Measurements from ENCODE around the gene MYOM3.

- TF ChIP-seq, protein P1, sequence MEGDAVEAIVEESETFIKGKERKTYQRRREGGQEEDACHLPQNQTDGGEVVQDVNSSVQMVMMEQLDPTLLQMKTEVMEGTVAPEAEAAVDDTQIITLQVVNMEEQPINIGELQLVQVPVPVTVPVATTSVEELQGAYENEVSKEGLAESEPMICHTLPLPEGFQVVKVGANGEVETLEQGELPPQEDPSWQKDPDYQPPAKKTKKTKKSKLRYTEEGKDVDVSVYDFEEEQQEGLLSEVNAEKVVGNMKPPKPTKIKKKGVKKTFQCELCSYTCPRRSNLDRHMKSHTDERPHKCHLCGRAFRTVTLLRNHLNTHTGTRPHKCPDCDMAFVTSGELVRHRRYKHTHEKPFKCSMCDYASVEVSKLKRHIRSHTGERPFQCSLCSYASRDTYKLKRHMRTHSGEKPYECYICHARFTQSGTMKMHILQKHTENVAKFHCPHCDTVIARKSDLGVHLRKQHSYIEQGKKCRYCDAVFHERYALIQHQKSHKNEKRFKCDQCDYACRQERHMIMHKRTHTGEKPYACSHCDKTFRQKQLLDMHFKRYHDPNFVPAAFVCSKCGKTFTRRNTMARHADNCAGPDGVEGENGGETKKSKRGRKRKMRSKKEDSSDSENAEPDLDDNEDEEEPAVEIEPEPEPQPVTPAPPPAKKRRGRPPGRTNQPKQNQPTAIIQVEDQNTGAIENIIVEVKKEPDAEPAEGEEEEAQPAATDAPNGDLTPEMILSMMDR (IDR thresholded peaks at IDR 0.05), result no peak
- TF ChIP-seq ZFX (IDR thresholded peaks at IDR 0.05; ENCODE audit: borderline replicate concordance), result no peak
Observed at GRCh38 chr1:24081190-24081589, 30.7 kb downstream of the MYOM3 start.
